ENCODE results near the gene ZNF3. TPM values are rescaled to one million over a fixed set of nuclear protein-coding genes. Genes with fewer than 3 reads are reported as not detected.

Gene ZNF3
- total RNA-seq, 1 donor from 2014 or later, result 16.7 TPM

DNA sequence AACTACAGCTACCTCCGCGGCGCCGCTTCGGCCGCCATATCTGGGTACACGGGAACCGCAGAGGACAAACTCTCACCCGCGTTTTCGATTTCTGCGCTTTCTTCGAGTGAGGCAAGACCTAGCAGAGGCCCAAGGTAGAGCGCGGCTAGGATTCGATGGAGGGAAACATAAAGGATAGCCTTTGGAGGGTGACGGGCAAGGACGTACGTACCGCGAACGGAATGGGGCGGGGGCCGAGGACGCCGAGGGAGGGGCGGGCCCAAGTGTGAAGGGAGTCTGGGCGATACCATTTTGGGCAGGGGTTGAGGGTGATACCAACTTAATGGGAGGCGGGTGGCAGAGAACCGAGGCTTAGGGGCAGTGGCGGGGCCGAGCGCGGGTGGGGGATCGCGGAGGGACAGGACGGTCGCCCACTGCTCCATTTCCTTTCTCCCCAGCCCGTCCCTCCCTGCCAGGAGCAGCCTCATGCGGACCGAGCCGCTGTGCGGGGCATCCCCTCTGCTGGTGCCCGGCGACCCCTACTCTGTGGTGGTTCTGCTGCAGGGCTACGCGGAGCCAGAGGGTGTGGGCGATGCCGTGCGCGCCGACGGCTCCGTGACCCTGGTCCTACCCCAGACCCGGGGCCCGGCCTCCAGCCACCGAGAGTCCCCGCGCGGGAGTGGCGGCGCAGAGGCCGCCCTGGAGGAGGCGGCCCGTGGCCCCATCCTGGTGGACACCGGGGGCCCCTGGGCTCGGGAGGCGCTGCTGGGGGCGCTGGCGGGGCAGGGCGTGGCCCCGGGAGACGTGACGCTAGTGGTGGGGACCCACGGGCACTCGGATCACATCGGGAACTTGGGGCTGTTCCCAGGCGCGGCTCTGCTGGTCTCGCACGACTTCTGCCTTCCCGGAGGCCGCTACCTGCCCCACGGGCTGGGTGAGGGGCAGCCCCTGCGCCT is 45.7 kb upstream of the ZNF3 start, which contains the start of gene MBLAC1:
TSS of gene MBLAC1 (plus strand) at position 37 of the 935 bp plus-strand sequence. CDS start at position 466, 429 bp downstream.
- intact Hi-C loops (cut with DNase I), result no loop called here
- H3K4me1 ChIP-seq, result peaks cover 41% of the 10 kb centered on the region

DNA sequence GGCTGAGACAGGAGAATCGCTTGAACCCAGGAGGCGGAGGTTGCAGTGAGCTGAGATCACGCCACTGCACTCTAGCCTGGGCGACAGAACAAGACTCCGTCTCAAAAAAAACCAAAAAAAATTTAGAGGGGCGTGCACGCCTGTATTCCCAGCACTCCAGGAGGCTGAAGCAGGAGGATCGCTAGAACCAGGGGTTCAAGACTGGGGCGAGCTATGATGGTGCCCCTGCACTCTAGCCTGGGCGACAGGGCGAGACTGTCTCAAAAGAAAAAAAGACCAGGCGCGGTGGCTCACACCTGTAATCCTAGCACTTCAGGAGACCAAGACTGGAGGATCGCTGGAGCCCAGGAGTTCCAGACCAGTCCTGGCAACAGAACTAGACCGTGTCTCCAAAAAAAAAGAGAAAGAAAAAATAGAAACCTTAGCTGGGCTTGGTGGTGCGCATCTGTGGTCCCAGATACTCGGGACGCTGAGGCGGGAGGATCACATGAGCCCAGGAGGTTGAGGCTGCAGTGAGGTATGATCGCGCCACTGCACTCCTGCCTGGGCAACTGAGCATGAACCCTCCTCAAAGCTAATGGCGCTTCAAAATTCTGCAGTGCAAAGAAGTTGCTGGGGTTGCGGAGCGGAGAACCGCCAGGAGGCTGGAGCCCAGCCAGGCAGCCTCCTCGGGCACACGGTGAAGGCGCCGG is 44.9 kb upstream of the ZNF3 start:
- intact Hi-C loops (cut with DNase I), result no loop called here
- TF ChIP-seq POLR2AphosphoS5 (IDR thresholded peaks at IDR 0.05; ENCODE audit: insufficient read depth in 1 of 2, low read depth in 1 of 2) (no peak), POLR2A (IDR thresholded peaks at IDR 0.05) (no peak)
- TF ChIP-seq, protein P1, sequence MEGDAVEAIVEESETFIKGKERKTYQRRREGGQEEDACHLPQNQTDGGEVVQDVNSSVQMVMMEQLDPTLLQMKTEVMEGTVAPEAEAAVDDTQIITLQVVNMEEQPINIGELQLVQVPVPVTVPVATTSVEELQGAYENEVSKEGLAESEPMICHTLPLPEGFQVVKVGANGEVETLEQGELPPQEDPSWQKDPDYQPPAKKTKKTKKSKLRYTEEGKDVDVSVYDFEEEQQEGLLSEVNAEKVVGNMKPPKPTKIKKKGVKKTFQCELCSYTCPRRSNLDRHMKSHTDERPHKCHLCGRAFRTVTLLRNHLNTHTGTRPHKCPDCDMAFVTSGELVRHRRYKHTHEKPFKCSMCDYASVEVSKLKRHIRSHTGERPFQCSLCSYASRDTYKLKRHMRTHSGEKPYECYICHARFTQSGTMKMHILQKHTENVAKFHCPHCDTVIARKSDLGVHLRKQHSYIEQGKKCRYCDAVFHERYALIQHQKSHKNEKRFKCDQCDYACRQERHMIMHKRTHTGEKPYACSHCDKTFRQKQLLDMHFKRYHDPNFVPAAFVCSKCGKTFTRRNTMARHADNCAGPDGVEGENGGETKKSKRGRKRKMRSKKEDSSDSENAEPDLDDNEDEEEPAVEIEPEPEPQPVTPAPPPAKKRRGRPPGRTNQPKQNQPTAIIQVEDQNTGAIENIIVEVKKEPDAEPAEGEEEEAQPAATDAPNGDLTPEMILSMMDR (IDR thresholded peaks at IDR 0.05), result no peak
- Histone ChIP-seq H3K4me3 (peak overlapping the region; percentile 86 to 92), H3K4me1 (peaks cover 39% of the 10 kb centered on the region), H3K27me3 (no peaks in the 10 kb centered on the region), H3K9me3 (no peaks in the 10 kb centered on the region), H3K27ac (peak overlapping the region; percentile 96), H3K36me3 (no peaks in the 10 kb centered on the region)
- no peak for DNase-seq (ENCODE audit: extremely low spot score in 2 of 2)

More for the DNA sequence above, 45.7 kb upstream of the ZNF3 start, which contains the start of gene MBLAC1:
- Histone ChIP-seq H3K36me3 (no peaks in the 10 kb centered on the region), H3K27me3 (no peaks in the 10 kb centered on the region), H3K4me3 (peak within 1 kb of the TSS; percentile 86 to 92), H3K9me3 (no peaks in the 10 kb centered on the region), H3K27ac (peak within 1 kb of the TSS; percentile 96)
- TF ChIP-seq, protein P1 (IDR thresholded peaks at IDR 0.05), result no peak
- TF ChIP-seq POLR2AphosphoS5 (IDR thresholded peaks at IDR 0.05; ENCODE audit: insufficient read depth in 1 of 2, low read depth in 1 of 2), result peak; percentile 62 to 86
- no peak for DNase-seq (ENCODE audit: extremely low spot score in 2 of 2)

DNA sequence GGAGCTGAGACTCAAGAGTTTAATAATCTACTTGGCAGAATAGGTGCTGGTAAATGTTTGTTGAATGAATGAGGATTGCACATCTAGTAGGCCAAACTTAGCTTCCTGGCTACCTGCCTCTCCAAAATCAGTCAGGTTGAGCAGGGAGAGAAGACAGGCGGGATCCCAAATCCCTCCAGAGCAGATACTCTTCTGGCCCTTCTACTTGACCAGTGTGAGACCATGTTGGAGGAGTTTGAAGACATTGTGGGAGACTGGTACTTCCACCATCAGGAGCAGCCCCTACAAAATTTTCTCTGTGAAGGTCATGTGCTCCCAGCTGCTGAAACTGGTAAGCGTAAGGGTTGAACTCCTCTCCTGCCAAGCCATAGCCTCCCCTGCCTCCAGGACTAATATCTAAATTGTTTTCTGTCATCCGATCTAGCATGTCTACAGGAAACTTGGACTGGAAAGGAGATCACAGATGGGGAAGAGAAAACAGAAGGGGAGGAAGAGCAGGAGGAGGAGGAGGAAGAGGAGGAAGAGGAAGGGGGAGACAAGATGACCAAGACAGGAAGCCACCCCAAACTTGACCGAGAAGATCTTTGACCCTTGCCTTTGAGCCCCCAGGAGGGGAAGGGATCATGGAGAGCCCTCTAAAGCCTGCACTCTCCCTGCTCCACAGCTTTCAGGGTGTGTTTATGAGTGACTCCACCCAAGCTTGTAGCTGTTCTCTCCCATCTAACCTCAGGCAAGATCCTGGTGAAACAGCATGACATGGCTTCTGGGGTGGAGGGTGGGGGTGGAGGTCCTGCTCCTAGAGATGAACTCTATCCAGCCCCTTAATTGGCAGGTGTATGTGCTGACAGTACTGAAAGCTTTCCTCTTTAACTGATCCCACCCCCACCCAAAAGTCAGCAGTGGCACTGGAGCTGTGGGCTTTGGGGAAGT is 43.0 kb upstream of the ZNF3 start:
- Histone ChIP-seq H3K27me3 (no peaks in the 10 kb centered on the region), H3K9me3 (no peaks in the 10 kb centered on the region), H3K27ac (no peak overlapping the region), H3K4me1 (peaks cover 39% of the 10 kb centered on the region), H3K36me3 (no peaks in the 10 kb centered on the region), H3K4me3 (no peak overlapping the region)
- TF ChIP-seq, protein P1 (IDR thresholded peaks at IDR 0.05), result no peak
- TF ChIP-seq POLR2AphosphoS5 (IDR thresholded peaks at IDR 0.05; ENCODE audit: insufficient read depth in 1 of 2, low read depth in 1 of 2) (no peak), POLR2A (IDR thresholded peaks at IDR 0.05) (no peak)
- no peak for DNase-seq (ENCODE audit: extremely low spot score in 2 of 2)
- intact Hi-C loops (cut with DNase I), result no loop called here

DNA sequence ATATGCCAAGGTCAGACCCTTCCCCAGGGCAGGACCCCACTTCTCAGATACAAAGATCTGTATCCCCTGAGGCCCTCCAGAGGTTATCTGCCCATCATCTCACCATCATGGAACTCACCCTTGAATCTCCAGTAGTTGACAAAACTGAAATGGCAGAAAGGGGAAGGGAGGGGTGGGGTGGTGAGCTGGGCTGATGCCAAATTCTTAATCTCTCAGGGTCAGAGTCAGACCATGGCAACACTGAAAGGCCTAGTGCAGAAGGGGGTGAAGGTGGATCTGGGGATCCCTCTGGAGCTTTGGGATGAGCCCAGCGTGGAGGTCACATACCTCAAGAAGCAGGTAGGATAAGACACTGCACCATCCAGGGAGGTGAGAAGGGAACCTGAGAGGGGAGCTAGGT is 41.0 kb upstream of the ZNF3 start:
- Histone ChIP-seq H3K9me3 (no peaks in the 10 kb centered on the region), H3K36me3 (no peaks in the 10 kb centered on the region), H3K4me3 (no peak overlapping the region), H3K4me1 (peaks cover 39% of the 10 kb centered on the region), H3K27me3 (no peaks in the 10 kb centered on the region), H3K27ac (no peak overlapping the region)
- TF ChIP-seq, protein P1 (IDR thresholded peaks at IDR 0.05), result no peak
- no peak for TF ChIP-seq POLR2A (IDR thresholded peaks at IDR 0.05)
- TF ChIP-seq POLR2AphosphoS5 (IDR thresholded peaks at IDR 0.05; ENCODE audit: insufficient read depth in 1 of 2, low read depth in 1 of 2), result no peak
- no peak for DNase-seq (ENCODE audit: extremely low spot score in 2 of 2)
- intact Hi-C loops (cut with DNase I), result no loop called here
